ENCODE data around the gene GPR142. TPM values are rescaled to one million over a fixed set of nuclear protein-coding genes. Genes with fewer than 3 reads are reported as not detected.

The GPR142 gene
- total and polyA plus RNA-seq, 2 of the 8 experiments (the other 6 are each of a cell fraction or from before 2014, with no cell fraction given) = 0.05 TPM; not detected in 1

DNA sequence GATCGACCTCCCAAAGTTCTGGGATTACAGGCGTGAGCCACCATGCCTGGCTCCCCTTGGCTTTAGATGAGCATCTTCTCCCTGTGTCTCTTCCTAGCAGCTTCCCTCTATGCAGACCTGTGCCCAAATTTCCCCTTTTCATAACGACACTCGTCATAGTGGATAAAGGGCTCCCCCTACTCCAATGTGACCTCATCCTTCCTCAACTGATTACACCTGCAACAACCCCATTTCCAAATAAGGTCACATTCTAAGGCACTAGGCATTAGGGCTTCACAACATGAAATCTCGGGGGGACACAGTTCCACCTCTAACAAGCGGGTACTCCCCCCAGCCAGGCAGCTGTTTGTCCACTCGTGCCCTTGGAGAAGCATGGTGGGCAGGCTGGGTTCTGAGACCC lies 31.0 kb upstream of the GPR142 start:
- Histone ChIP-seq H3K27ac (ENCODE audit: low read depth, low read length) (no peak overlapping the region), H3K4ac (replicated peaks; ENCODE audit: insufficient read length, low read depth, low read length) (no peak overlapping the region), H3K27me3 (replicated peaks in 1 of 4; ENCODE audit: control insufficient read depth in 3 of 4, extremely low read depth in 1 of 4, insufficient read depth in 3 of 4, low read length in 3 of 4) (no peaks in the 10 kb centered on the region; a peak in 1 of 7 replicates), H2BK120ac (replicated peaks; ENCODE audit: low read depth, low read length) (no peak overlapping the region), H3K4me1 (replicated peaks in 1 of 4; ENCODE audit: control insufficient read depth in 3 of 4, insufficient read depth in 4 of 4, low read length in 3 of 4) (peaks cover 0 to 9% (median 3%) of the 10 kb centered on the region in 4 experiments; a peak in 4 of 7 replicates), H4K8ac (ENCODE audit: extremely low read depth, insufficient read depth, low read length) (peak overlapping the region; percentile 80; the same call in 1 of the 2 replicates), H2AFZ (ENCODE audit: low read length) (no peak overlapping the region), H3K23me2 (ENCODE audit: low read depth, low read length) (no peaks in the 10 kb centered on the region), H3K56ac (replicated peaks; ENCODE audit: insufficient read length, low read depth, low read length) (no peak overlapping the region), H3K4me2 (ENCODE audit: insufficient read depth in 1 of 2, low read depth in 2 of 2, low read length in 2 of 2) (no peak overlapping the region), H2BK5ac (ENCODE audit: low read depth, low read length) (no peak overlapping the region), H3K9me3 (ENCODE audit: insufficient read depth in 2 of 2, low read depth in 1 of 2, low read length in 1 of 2) (peaks cover 7 to 13% of the 10 kb centered on the region in 2 experiments; a peak in 2 of 4 replicates), H3K18ac (ENCODE audit: extremely low read depth, low read length) (no peak overlapping the region), H4K91ac (replicated peaks; ENCODE audit: insufficient read length, low read length) (no peak overlapping the region), H2BK20ac (ENCODE audit: low read length) (no peak overlapping the region), H3K79me2 (ENCODE audit: control insufficient read depth in 1 of 2, insufficient read depth in 2 of 2, low read length in 2 of 2) (no peaks in the 10 kb centered on the region), H2BK12ac (ENCODE audit: low read depth, low read length) (no peak overlapping the region), H3K36me3 (ENCODE audit: control insufficient read depth in 2 of 4, insufficient read depth in 4 of 4, low read length in 3 of 4) (no peaks in the 10 kb centered on the region), H4K20me1 (replicated peaks in 1 of 2; ENCODE audit: control insufficient read depth in 1 of 2, insufficient read depth in 2 of 2, low read length in 2 of 2) (no peaks in the 10 kb centered on the region), H3K9ac (replicated peaks in 1 of 4; ENCODE audit: extremely low read depth in 1 of 4, low read depth in 3 of 4, low read length in 3 of 4) (no peak overlapping the region), H3K14ac (ENCODE audit: insufficient read length) (no peak overlapping the region), H3K4me3 (ENCODE audit: extremely low read depth in 1 of 4, insufficient read depth in 2 of 4, low read depth in 3 of 4, low read length in 4 of 4) (no peak overlapping the region), H2AK5ac (ENCODE audit: low read depth, low read length) (no peak overlapping the region), H3K79me1 (ENCODE audit: low read depth, low read length) (no peaks in the 10 kb centered on the region), H4K5ac (ENCODE audit: insufficient read length, low read depth, low read length) (no peak overlapping the region), H3K23ac (ENCODE audit: insufficient read length) (no peak overlapping the region), H2BK15ac (ENCODE audit: low read length) (no peak overlapping the region)
- POLR2A ChIA-PET (ENCODE audit: partially characterized antibody) = no interaction called here
- FAIRE-seq = no peak
- no peak for DNase-seq (ENCODE audit: low read depth in 1 of 2, low spot score in 2 of 2)
- CTCF ChIA-PET (ENCODE audit: partially characterized antibody) = interaction anchor here (0.9 to 7.3 kb wide), 8 partner anchors 8 to 37 kb away, joined by 3 to 55 read pairs (median 6); no protein-coding TSS in a partner anchor
- 85% methylated on average over 7 of the region's 7 CpGs; no CpG with 5 or more reads in 1 of the 2 experiments for WGBS, 2 experiments (ENCODE audit: extremely low coverage in 1 of 2, insufficient coverage in 1 of 2, insufficient read length in 1 of 2, insufficient replicate concordance in 2 of 2, low coverage in 1 of 2, low lambda C conversion rate in 2 of 2, missing lambda C conversion rate in 1 of 2)
- TF ChIP-seq EZH2 (IDR thresholded peaks at IDR 0.05; ENCODE audit: low read depth, low read length, severe bottlenecking) (no peak), MAX (IDR thresholded peaks at IDR 0.05) (no peak), BRCA1 (IDR thresholded peaks at IDR 0.05; ENCODE audit: low read depth, low read length) (no peak), TBP (IDR thresholded peaks at IDR 0.05; ENCODE audit: low read depth, low read length) (no peak), EGR1 (IDR thresholded peaks at IDR 0.05; ENCODE audit: borderline replicate concordance, low read depth, low read length) (no peak), SUZ12 (IDR thresholded peaks at IDR 0.05; ENCODE audit: low read length) (no peak), NRF1 (IDR thresholded peaks at IDR 0.05; ENCODE audit: low read depth, low read length) (no peak), SP1 (IDR thresholded peaks at IDR 0.05; ENCODE audit: low read depth, low read length) (no peak), GABPA (IDR thresholded peaks at IDR 0.05; ENCODE audit: borderline replicate concordance, insufficient read depth, low read length) (no peak), SIX5 (IDR thresholded peaks at IDR 0.05; ENCODE audit: low read depth, low read length) (no peak), FOSL1 (IDR thresholded peaks at IDR 0.05; ENCODE audit: insufficient read depth, low read depth, low read length) (no peak), HDAC6 (IDR thresholded peaks at IDR 0.05; ENCODE audit: low read depth, low read length) (no peak)
- TF ChIP-seq, protein P1, sequence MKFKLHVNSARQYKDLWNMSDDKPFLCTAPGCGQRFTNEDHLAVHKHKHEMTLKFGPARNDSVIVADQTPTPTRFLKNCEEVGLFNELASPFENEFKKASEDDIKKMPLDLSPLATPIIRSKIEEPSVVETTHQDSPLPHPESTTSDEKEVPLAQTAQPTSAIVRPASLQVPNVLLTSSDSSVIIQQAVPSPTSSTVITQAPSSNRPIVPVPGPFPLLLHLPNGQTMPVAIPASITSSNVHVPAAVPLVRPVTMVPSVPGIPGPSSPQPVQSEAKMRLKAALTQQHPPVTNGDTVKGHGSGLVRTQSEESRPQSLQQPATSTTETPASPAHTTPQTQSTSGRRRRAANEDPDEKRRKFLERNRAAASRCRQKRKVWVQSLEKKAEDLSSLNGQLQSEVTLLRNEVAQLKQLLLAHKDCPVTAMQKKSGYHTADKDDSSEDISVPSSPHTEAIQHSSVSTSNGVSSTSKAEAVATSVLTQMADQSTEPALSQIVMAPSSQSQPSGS (IDR thresholded peaks at IDR 0.05; ENCODE audit: low read length) = no peak

Data from H1 (cell line).